SK-N-SH treated with all-trans-retinoic acid at 6 μM for 48 hours (cell line): ENCODE results near the gene C1orf105.

Experiments used
- ISL1 ChIP-seq: fragments of 250-450 bp; sonication (Bioruptor Pico); IDR thresholded peaks from 2 replicates; pipeline ENCODE4 v2.1.2; 2022; ENCODE audit warnings: mild to moderate bottlenecking, moderate library complexity
- OSR1 ChIP-seq: fragments of 250-450 bp; sonication (Bioruptor Pico); IDR thresholded peaks from 2 replicates; pipeline ENCODE4 v1.8.0; 2022; ENCODE audit warnings: moderate library complexity, mild to moderate bottlenecking, inconsistent platforms

- TF ChIP-seq ISL1 (CRISPR knock-in tag) = no peak
- no peak for TF ChIP-seq OSR1 (CRISPR knock-in tag)
Measured at GRCh38 chr1:172476218-172476811, 55.8 kb downstream of the C1orf105 start.
